Suprapubic skin (tissue), 4 donors: Measurements from ENCODE around the gene TRAF7. TPM values are rescaled to one million over a fixed set of nuclear protein-coding genes. Genes with fewer than 3 reads are reported as not detected.
"Not testable (repeated sequence)": the region's sequence is repeated elsewhere in the genome, so short reads cannot be mapped to it uniquely, and the experiment has no call there.

Experiments
- DNase-seq, 2 donors: peaks; one replicate each; pipeline ENCODE4 v3.0.0-alpha.2; 2019; ENCODE audit warnings: low spot score in 2 of 2
- H3K27ac ChIP-seq: fragments of 200-600 bp; sonication (generic); one replicate; pipeline ENCODE4 v1.5.1; 2019
- H3K27me3 ChIP-seq: fragments of 200-600 bp; sonication (generic); one replicate; pipeline ENCODE4 v1.5.1; 2019
- H3K36me3 ChIP-seq: fragments of 200-600 bp; sonication (generic); one replicate; pipeline ENCODE4 v1.5.1; 2019
- H3K4me1 ChIP-seq: fragments of 200-600 bp; sonication (generic); one replicate; pipeline ENCODE4 v1.5.1; 2019
- H3K4me3 ChIP-seq: fragments of 200-600 bp; sonication (generic); one replicate; pipeline ENCODE4 v1.5.1; 2019; ENCODE audit warnings: mild to moderate bottlenecking
- H3K9me3 ChIP-seq: fragments of 200-600 bp; sonication (generic); one replicate; pipeline ENCODE4 v1.5.1; 2019
- EP300 ChIP-seq: sonication (generic); formaldehyde crosslinking; IDR thresholded peaks from one replicate; pipeline ENCODE4 v1.6.1; 2017; ENCODE audit warnings: antibody characterized with exemption
- POLR2A ChIP-seq, 2 donors: fragments of 450-650 bp; IDR thresholded peaks; one replicate each; pipeline ENCODE4 v1.6.1; 2017; ENCODE audit warnings: antibody characterized with exemption in 2 of 2, mild to moderate bottlenecking in 2 of 2, moderate library complexity in 2 of 2
- POLR2AphosphoS5 ChIP-seq, 3 donors: sonication (generic); formaldehyde crosslinking; IDR thresholded peaks; one replicate each; pipeline ENCODE4 v1.6.1; 2017; ENCODE audit warnings: antibody characterized with exemption in 3 of 3
- WGBS: methylation state at CpG from one replicate; pipeline ENCODE4 v1.1.5; 2018; 5-methylcytosine and 5-hydroxymethylcytosine counted together
- total RNA-seq, 4 donors: library from RNA; depleted of rRNA; stranded (reverse); fragments of >200 nt; gene quantifications; one replicate each; pipeline ENCODE4 v1.1.0, GENCODE V29; 2016
- TF ChIP-seq, protein P1 (sequence below), 2 donors: fragments of 200-600 bp in 1 of 2; fragments of 450-650 bp in 1 of 2; sonication (generic) in 1 of 2; IDR thresholded peaks; one replicate each; pipeline ENCODE4 v1.5.1; 2016 to 2019; ENCODE audit warnings: antibody characterized with exemption in 2 of 2, mild to moderate bottlenecking in 1 of 2, moderate library complexity in 1 of 2

The TRAF7 gene
- total RNA-seq, 4 donors from 2014 or later, result 53.4 to 74.7 (median 66.5) TPM

DNA sequence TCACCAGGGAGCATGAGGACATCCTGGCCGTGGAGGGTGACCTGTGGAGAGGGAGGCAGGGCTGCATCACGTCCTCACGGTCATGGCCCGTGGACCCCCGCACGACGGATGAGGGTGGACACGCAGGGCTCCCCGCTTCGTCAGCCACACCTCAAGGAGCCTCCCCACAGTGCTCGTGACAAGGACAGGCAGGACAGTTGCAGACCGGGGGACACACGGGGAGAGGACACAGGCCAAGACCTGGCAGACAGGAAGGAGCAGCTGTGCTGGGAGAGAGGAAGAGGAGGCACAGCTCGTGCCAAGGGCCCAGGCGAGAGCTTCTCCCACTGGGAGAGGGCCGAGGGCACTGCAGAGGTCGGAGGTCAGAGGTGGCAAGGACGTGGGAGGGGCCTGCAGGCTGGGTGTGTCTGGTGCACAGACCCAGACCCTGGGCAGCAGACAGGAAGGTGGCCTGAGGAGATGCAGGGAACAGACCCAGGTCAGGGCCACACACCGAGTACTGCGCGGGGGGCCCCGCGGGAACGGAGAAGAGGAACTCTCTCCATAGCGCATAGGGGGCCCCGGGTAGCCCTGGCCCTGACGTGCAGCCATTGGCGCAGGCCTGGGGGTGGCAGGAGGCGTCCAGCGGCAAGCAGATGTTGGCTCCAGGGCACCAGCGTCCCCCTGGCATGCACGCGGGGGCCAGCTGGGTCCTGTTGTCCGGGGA, 40.5 kb upstream of the TRAF7 start:
- DNase-seq, H3K4me3 ChIP-seq, H3K27ac ChIP-seq, H3K27me3 ChIP-seq, H3K9me3 ChIP-seq: not testable (repeated sequence)
- Histone ChIP-seq H3K4me1 (peaks cover 11% of the 10 kb centered on the region), H3K36me3 (peaks cover 64% of the 10 kb centered on the region)
- 85% methylated on average over 12 of the region's 34 CpGs for WGBS

DNA sequence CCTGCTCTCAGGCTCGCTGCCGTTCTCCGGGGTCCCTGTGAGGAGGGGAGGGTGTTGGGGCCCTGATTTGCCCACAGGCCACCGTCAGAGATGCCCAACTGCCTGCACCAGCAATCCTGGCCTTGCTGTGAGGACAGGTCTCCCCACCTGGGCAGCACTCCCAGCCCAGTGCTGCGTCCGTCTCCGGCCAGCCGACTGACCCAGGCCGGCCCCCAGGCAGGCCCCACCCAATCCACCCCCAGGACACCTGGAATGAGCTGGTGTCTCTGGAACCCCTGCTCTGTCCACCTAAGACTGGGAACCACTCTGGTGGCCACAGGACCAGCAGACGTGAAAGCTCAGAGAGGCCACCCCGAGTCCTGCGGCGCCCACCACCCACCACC, 40.0 kb upstream of the TRAF7 start:
- H3K36me3 ChIP-seq, result peaks cover 59% of the 10 kb centered on the region
- DNase-seq, result no peak
- no CpG with 5 or more reads among the region's 13 CpGs for WGBS

DNA sequence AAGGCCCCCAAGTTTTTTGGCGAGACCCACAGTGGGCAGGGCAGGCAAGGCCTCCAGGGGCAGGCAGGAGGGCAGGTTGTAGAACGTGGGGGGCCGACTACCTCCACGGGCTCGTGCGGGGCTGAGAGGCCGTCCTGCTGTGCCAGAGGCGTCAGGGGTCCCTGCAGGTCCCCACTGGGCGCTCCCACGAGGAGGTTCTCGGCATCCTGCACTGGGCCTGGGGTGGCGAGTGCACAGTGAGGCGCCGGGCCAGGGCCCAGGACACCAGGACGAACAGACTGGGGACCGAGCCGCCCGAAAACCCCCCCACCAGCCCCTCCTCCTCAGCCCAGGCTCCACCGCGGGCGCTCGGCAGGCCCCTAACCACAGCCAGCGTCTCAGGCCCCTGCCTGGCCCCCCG, 39.2 kb upstream of the TRAF7 start:
- H3K9me3 ChIP-seq, H3K27ac ChIP-seq, DNase-seq: not testable (repeated sequence)

More for the DNA sequence above, 40.0 kb upstream of the TRAF7 start:
- H3K4me1 ChIP-seq, result peaks cover 15% of the 10 kb centered on the region
- no peaks in the 10 kb centered on the region for H3K9me3 ChIP-seq
- no peaks in the 10 kb centered on the region for H3K27me3 ChIP-seq
- no peak overlapping the region for H3K27ac ChIP-seq
- TF ChIP-seq, protein P1, sequence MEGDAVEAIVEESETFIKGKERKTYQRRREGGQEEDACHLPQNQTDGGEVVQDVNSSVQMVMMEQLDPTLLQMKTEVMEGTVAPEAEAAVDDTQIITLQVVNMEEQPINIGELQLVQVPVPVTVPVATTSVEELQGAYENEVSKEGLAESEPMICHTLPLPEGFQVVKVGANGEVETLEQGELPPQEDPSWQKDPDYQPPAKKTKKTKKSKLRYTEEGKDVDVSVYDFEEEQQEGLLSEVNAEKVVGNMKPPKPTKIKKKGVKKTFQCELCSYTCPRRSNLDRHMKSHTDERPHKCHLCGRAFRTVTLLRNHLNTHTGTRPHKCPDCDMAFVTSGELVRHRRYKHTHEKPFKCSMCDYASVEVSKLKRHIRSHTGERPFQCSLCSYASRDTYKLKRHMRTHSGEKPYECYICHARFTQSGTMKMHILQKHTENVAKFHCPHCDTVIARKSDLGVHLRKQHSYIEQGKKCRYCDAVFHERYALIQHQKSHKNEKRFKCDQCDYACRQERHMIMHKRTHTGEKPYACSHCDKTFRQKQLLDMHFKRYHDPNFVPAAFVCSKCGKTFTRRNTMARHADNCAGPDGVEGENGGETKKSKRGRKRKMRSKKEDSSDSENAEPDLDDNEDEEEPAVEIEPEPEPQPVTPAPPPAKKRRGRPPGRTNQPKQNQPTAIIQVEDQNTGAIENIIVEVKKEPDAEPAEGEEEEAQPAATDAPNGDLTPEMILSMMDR (IDR thresholded peaks at IDR 0.05), result no peak
- TF ChIP-seq POLR2A (IDR thresholded peaks at IDR 0.05) (no peak), POLR2AphosphoS5 (IDR thresholded peaks at IDR 0.05) (no peak), EP300 (no peak)
- no peak overlapping the region for H3K4me3 ChIP-seq

DNA sequence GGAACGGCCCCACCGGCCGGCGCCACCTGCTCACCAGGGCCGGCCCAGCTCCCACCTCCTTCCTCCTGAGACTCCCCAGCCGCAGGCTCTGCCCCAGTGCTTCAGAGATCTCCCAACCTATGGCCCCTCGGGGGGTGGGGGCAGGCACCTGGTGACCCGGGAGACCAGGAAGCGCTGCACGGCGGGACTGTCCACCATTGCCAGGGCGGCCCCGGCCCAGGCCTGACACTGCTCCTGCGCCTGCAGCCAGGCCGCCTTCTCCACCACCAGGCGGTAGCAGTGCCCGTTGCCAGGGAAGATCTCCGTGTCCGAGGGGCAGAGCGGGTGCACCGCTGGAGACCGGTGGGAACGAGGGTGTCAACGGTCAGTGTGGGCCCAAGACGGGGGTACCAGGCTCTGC, 38.2 kb upstream of the TRAF7 start:
- H3K36me3 ChIP-seq, result peaks cover 41% of the 10 kb centered on the region
- H3K9me3 ChIP-seq, H3K27me3 ChIP-seq, DNase-seq, H3K27ac ChIP-seq, H3K4me3 ChIP-seq: not testable (repeated sequence)
- peaks cover 29% of the 10 kb centered on the region for H3K4me1 ChIP-seq
- no CpG with 5 or more reads among the region's 25 CpGs for WGBS

More for the DNA sequence above, 39.2 kb upstream of the TRAF7 start:
- Histone ChIP-seq H3K36me3 (peaks cover 51% of the 10 kb centered on the region), H3K4me1 (peaks cover 20% of the 10 kb centered on the region)
- H3K27me3 ChIP-seq, H3K4me3 ChIP-seq: not testable (repeated sequence)
- 87% methylated on average over 7 of the region's 24 CpGs for WGBS

DNA sequence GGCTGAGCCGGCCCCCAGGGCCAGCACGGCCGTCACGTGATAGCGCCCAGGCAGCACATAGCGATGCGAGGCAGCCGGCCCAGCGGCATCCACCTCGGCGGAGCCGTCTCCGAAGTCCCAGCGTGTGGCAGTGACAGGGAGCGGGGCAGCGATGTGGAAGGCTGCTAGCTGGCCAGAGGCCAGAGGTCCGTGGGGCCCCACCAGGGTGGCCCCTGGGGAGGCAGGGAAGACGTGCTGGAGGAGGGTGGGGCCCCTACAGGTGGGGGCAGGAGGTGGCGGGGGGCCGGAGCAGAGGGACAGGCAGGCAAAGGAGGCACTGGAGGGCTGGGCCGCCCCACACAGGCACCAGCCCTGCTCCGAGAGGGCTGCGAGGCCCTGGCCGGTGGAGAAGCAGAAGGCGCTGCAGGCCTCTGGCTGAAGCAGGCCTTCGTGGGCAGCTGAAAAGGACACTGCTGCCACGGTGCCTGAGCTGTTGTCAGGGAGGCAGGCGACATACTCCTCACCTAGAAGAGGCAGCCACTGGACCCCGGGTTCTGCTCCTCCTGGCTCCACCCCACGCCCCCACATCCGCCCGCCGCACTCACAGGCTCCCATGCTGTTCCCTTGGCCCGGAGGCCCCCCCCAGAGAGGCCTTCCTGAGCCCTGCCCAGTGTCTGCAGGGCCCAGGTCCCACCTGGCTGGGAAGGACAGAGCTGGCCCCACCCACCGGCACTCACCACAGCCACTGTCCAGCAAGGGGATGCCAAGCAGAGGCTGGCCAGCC, 37.4 kb upstream of the TRAF7 start:
- 67% methylated on average over 3 of the region's 35 CpGs for WGBS
- not testable (repeated sequence) for H3K9me3 ChIP-seq, H3K27ac ChIP-seq, DNase-seq, H3K4me3 ChIP-seq, H3K27me3 ChIP-seq
- peaks cover 35% of the 10 kb centered on the region for H3K36me3 ChIP-seq
- H3K4me1 ChIP-seq, result peaks cover 37% of the 10 kb centered on the region

DNA sequence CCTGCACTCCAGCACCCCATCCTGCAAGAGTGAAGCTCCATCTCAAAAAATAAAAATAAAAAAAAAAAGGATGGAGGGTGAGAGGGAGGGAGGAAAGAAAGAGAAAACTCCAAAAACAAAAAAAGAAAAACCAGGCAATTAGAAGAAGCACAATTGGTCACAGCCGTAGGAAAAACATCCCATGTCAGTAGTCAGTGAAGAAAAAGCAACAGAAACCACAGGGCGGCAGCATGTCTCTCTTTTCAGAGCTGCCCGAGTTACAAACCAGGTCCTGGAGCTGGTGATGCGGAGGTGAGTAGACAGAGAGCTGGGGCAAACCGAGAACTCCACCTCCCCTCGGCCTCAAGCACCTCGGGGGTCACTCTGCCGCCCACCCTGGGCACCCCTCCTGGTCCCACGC, 34.3 kb upstream of the TRAF7 start:
- not testable (repeated sequence) for DNase-seq, H3K36me3 ChIP-seq, H3K27me3 ChIP-seq, H3K9me3 ChIP-seq, H3K4me3 ChIP-seq, H3K27ac ChIP-seq
- peaks cover 69% of the 10 kb centered on the region for H3K4me1 ChIP-seq
- WGBS, result 39% methylated on average over 7 of the region's 9 CpGs
- TF ChIP-seq, protein P1 (IDR thresholded peaks at IDR 0.05), result peak; percentile 9 to 16

DNA sequence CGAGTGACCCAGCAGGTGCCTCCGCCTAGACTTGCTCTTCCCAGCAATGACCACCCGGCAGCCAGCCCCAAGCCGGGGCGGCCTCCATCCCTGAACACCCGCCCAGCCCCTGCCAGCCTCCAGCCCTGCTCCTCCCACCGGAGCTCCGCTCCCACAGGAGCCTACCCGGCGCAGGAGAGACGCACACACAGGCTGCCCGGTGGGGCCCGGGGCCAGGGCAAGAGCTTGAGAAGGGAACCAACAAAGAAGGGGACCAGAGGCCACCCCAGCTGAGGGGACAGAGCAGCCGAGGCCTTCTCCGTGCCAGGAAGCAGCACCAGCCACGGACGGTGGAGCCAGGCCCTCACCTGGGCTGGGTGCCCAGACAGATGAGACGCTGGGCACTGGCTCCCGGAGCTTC, 33.7 kb upstream of the TRAF7 start:
- no CpG with 5 or more reads among the region's 19 CpGs for WGBS
- no peaks in the 10 kb centered on the region for H3K9me3 ChIP-seq
- TF ChIP-seq POLR2AphosphoS5 (IDR thresholded peaks at IDR 0.05), result no peak
- no peak for TF ChIP-seq POLR2A (IDR thresholded peaks at IDR 0.05)
- TF ChIP-seq EP300, result no peak
- TF ChIP-seq, protein P1 (IDR thresholded peaks at IDR 0.05), result no peak
- no peak for DNase-seq
- no peak overlapping the region for H3K4me3 ChIP-seq
- peak overlapping the region; percentile 29 for H3K27ac ChIP-seq
- H3K4me1 ChIP-seq, result peaks cover 69% of the 10 kb centered on the region
- H3K27me3 ChIP-seq, result no peaks in the 10 kb centered on the region
- H3K36me3 ChIP-seq, result peaks cover 6% of the 10 kb centered on the region
